Amniotic epithelial cell (primary cell): ENCODE measurements around the gene GALNT3.

Experiments
- DNase-seq: peaks from one replicate; pipeline ENCODE4 v3.0.0-alpha.2; 2010; ENCODE audit warnings: low read depth

GALNT3 gene

GRCh38 chr2:165793779-165794535 is at the start of gene GALNT3:
Gene GALNT3 (minus strand): TSS chr2:165794247. CDS start chr2:165770700, 23,547 bp downstream.
- DNase-seq, result no peak

- no peak for DNase-seq
Observed at GRCh38 chr2:165843351-165843750, 49.3 kb upstream of the GALNT3 start.

GRCh38 chr2:165840333-165840958 is 46.4 kb upstream of the GALNT3 start:
- no peak for DNase-seq

- DNase-seq, result peak; percentile 19
Observed at GRCh38 chr2:165839610-165840009, 45.6 kb upstream of the GALNT3 start.

- DNase-seq, result peak; percentile 73
Observed at GRCh38 chr2:165837122-165837521, 43.1 kb upstream of the GALNT3 start.

GRCh38 chr2:165835363-165835762 is 41.3 kb upstream of the GALNT3 start:
- no peak for DNase-seq

GRCh38 chr2:165833156-165833555 is 39.1 kb upstream of the GALNT3 start:
- DNase-seq, result peak; percentile 57

GRCh38 chr2:165827921-165828276 is 33.9 kb upstream of the GALNT3 start:
- peak; percentile 35 for DNase-seq

GRCh38 chr2:165827016-165827920 is 33.2 kb upstream of the GALNT3 start:
- no peak for DNase-seq

- peak; percentile 86 for DNase-seq
Observed at GRCh38 chr2:165825041-165825440, 31.0 kb upstream of the GALNT3 start.

GRCh38 chr2:165820296-165820695 is 26.2 kb upstream of the GALNT3 start:
- DNase-seq, result no peak

- no peak for DNase-seq
Observed at GRCh38 chr2:165818920-165819319, 24.9 kb upstream of the GALNT3 start.

- no peak for DNase-seq
Observed at GRCh38 chr2:165815299-165816141, 21.5 kb upstream of the GALNT3 start.

- no peak for DNase-seq
Observed at GRCh38 chr2:165814473-165814872, 20.4 kb upstream of the GALNT3 start.

- no peak for DNase-seq
Observed at GRCh38 chr2:165811592-165812370, 17.7 kb upstream of the GALNT3 start.

- no peak for DNase-seq
Observed at GRCh38 chr2:165810418-165810817, 16.4 kb upstream of the GALNT3 start.

- DNase-seq, result no peak
Observed at GRCh38 chr2:165804719-165805118, 10.7 kb upstream of the GALNT3 start.

- DNase-seq, result peak; percentile 87
Observed at GRCh38 chr2:165803123-165803760, 9.2 kb upstream of the GALNT3 start.

GRCh38 chr2:165801176-165801575 is 7.1 kb upstream of the GALNT3 start:
- no peak for DNase-seq

GRCh38 chr2:165796819-165797530 is 2.9 kb upstream of the GALNT3 start:
- no peak for DNase-seq
